ENCODE data around the gene PRSS12. TPM values are rescaled to one million over a fixed set of nuclear protein-coding genes. Genes with fewer than 3 reads are reported as not detected.
"Not testable (repeated sequence)": the region's sequence is repeated elsewhere in the genome, so short reads cannot be mapped to it uniquely, and the experiment has no call there.

PRSS12 gene
- total RNA-seq = 1 to 10 TPM; 2.2 to 9.2 (median 4.3) TPM

- TF ChIP-seq, protein P1, sequence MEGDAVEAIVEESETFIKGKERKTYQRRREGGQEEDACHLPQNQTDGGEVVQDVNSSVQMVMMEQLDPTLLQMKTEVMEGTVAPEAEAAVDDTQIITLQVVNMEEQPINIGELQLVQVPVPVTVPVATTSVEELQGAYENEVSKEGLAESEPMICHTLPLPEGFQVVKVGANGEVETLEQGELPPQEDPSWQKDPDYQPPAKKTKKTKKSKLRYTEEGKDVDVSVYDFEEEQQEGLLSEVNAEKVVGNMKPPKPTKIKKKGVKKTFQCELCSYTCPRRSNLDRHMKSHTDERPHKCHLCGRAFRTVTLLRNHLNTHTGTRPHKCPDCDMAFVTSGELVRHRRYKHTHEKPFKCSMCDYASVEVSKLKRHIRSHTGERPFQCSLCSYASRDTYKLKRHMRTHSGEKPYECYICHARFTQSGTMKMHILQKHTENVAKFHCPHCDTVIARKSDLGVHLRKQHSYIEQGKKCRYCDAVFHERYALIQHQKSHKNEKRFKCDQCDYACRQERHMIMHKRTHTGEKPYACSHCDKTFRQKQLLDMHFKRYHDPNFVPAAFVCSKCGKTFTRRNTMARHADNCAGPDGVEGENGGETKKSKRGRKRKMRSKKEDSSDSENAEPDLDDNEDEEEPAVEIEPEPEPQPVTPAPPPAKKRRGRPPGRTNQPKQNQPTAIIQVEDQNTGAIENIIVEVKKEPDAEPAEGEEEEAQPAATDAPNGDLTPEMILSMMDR (IDR thresholded peaks at IDR 0.05) = peak; percentile 65 to 90 (median 74)
- TF ChIP-seq POLR2A (IDR thresholded peaks at IDR 0.05) = no peak
- DNase-seq = no peak
- Histone ChIP-seq H3K36me3 (no peaks in the 10 kb centered on the region), H3K4me1 (peaks cover 12 to 44% (median 16%) of the 10 kb centered on the region in 3 donors), H3K27ac (peak within 1 kb of the TSS; percentile 50 to 79 (median 76)), H3K9me3 (no peaks in the 10 kb centered on the region), H3K4me3 (peak within 1 kb of the TSS; percentile 50 to 80 (median 72)), H3K27me3 (peaks cover 0 to 68% (median 5%) of the 10 kb centered on the region in 4 donors)
- WGBS, 2 donors = 2 to 12% methylated on average over 17 to 22 of the region's 59 CpGs
- intact Hi-C loops (cut with DNase I) = no loop called here
Observed at GRCh38 chr4:118352843-118353533, at the start of gene PRSS12. Gene PRSS12, minus strand, starts transcription at chr4:118353003. Its CDS starts 283 bp downstream, at chr4:118352720.

GRCh38 chr4:118400356-118400755, 47.6 kb upstream of the PRSS12 start:
- intact Hi-C loops (cut with DNase I) = no loop called here
- WGBS, 2 donors = 56 to 57% methylated on average over 3 of the region's 3 CpGs
- Histone ChIP-seq H3K4me3 (no peak overlapping the region), H3K27ac (no peak overlapping the region), H3K4me1 (peaks cover 0 to 16% (median 4%) of the 10 kb centered on the region in 3 donors), H3K9me3 (no peaks in the 10 kb centered on the region), H3K27me3 (peaks cover 0 to 8% (median 0%) of the 10 kb centered on the region in 4 donors), H3K36me3 (no peaks in the 10 kb centered on the region)
- no peak for DNase-seq
- no peak for TF ChIP-seq POLR2A (IDR thresholded peaks at IDR 0.05)
- TF ChIP-seq, protein P1 (IDR thresholded peaks at IDR 0.05) = no peak

DNA sequence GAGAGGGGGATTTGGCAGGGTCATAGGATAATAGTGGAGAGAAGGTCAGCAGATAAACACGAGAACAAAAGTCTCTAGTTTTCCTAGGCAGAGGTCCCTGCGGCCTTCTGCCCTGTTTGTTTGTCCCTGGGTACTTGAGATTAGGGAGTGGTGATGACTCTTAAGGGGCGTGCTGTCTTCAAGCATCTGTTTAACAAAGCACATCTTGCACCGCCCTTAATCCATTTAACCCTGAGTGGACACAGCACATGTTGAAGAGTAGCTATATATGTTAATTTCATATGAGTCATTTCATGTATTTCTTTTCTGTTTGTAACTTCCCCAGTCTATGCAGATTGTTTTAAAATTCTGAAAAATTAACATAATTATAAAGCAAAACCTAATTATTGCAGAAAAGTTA, 47.1 kb upstream of the PRSS12 start:
- WGBS, 2 donors = 46 to 56% methylated on average over 4 of the region's 4 CpGs
- H3K27ac ChIP-seq; H3K36me3 ChIP-seq; H3K27me3 ChIP-seq; H3K4me3 ChIP-seq; DNase-seq; H3K9me3 ChIP-seq; intact Hi-C loops (cut with DNase I): not testable (repeated sequence)
- H3K4me1 ChIP-seq = peaks cover 0 to 16% (median 4%) of the 10 kb centered on the region in 3 donors

GRCh38 chr4:118398226-118399090, 45.7 kb upstream of the PRSS12 start:
- H3K9me3 ChIP-seq = no peaks in the 10 kb centered on the region
- 40 to 52% methylated on average over 5 of the region's 5 CpGs for WGBS, 2 donors
- H3K4me1 ChIP-seq = peaks cover 0 to 16% (median 4%) of the 10 kb centered on the region in 3 donors
- no peaks in the 10 kb centered on the region for H3K36me3 ChIP-seq
- intact Hi-C loops (cut with DNase I) = no loop called here
- H3K27me3 ChIP-seq = no peaks in the 10 kb centered on the region
- TF ChIP-seq, protein P1 (IDR thresholded peaks at IDR 0.05) = no peak
- TF ChIP-seq POLR2A (IDR thresholded peaks at IDR 0.05) = no peak
- no peak overlapping the region for H3K4me3 ChIP-seq
- DNase-seq = no peak
- H3K27ac ChIP-seq = no peak overlapping the region

DNA sequence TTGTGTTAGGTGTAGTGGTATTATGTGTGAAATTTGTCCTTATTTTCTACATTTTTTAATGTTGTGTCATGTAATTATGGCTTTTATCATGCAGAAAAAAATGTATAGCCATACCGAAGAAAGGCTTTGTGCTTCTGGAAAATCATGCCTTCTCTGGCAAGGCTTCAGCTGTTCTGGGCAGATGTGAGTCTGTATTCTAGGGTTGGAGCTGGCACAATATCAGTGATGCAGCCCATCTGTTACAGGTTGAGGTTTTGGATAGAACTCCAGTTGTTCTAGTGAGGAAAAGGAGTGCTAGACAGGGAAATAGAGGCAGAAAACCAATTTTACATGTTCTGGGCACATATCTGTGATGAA, 44.8 kb upstream of the PRSS12 start:
- H3K27me3 ChIP-seq = no peaks in the 10 kb centered on the region
- TF ChIP-seq, protein P1 (IDR thresholded peaks at IDR 0.05) = no peak
- TF ChIP-seq POLR2A (IDR thresholded peaks at IDR 0.05) = no peak
- H3K4me3 ChIP-seq = no peak overlapping the region
- peaks cover 0 to 16% (median 4%) of the 10 kb centered on the region in 3 donors for H3K4me1 ChIP-seq
- no peaks in the 10 kb centered on the region for H3K36me3 ChIP-seq
- WGBS, 2 donors = 45 to 50% methylated on average over 1 of the region's 1 CpG
- H3K27ac ChIP-seq = no peak overlapping the region
- no peaks in the 10 kb centered on the region for H3K9me3 ChIP-seq
- no peak for DNase-seq
- intact Hi-C loops (cut with DNase I) = no loop called here
